Activated naive CD4-positive, alpha-beta T cell treated with Interleukin-2 at 50 U/mL for 16 hours (primary cell): Measurements from ENCODE around the gene DUSP1.
"Not testable (repeated sequence)": the region's sequence is repeated elsewhere in the genome, so short reads cannot be mapped to it uniquely, and the experiment has no call there.

Experiments
- DNase-seq: peaks from one replicate; pipeline ENCODE4 v3.0.0-alpha.2; 2020

DUSP1 gene

GRCh38 chr5:172796306-172796705, 25.3 kb upstream of the DUSP1 start:
- DNase-seq = no peak

GRCh38 chr5:172795318-172795977, 24.5 kb upstream of the DUSP1 start:
- no peak for DNase-seq

- no peak for DNase-seq
These were observed 22.8 kb upstream of the DUSP1 start for GRCh38 chr5:172793577-172794488.

- DNase-seq = no peak
These were observed 21.9 kb upstream of the DUSP1 start for GRCh38 chr5:172792701-172793570.

GRCh38 chr5:172791726-172792445, 20.9 kb upstream of the DUSP1 start:
- no peak for DNase-seq

GRCh38 chr5:172791286-172791685, 20.3 kb upstream of the DUSP1 start:
- no peak for DNase-seq

- DNase-seq = no peak
These were observed 19.5 kb upstream of the DUSP1 start for GRCh38 chr5:172790496-172790889.

- no peak for DNase-seq
These were observed 18.9 kb upstream of the DUSP1 start for GRCh38 chr5:172789687-172790495.

GRCh38 chr5:172788771-172789686, 18.0 kb upstream of the DUSP1 start:
- no peak for DNase-seq

GRCh38 chr5:172787538-172787937, 16.5 kb upstream of the DUSP1 start:
- not testable (repeated sequence) for DNase-seq

- no peak for DNase-seq
These were observed 15.9 kb upstream of the DUSP1 start for GRCh38 chr5:172786736-172787462.

- DNase-seq = no peak
These were observed 14.6 kb upstream of the DUSP1 start for GRCh38 chr5:172785429-172786088.

GRCh38 chr5:172784162-172784561, 13.2 kb upstream of the DUSP1 start:
- DNase-seq = not testable (repeated sequence)

- not testable (repeated sequence) for DNase-seq
These were observed 12.3 kb upstream of the DUSP1 start for GRCh38 chr5:172783319-172783718.

- DNase-seq = no peak
These were observed 11.4 kb upstream of the DUSP1 start for GRCh38 chr5:172782169-172783039.

- no peak for DNase-seq
These were observed 8.8 kb upstream of the DUSP1 start for GRCh38 chr5:172779691-172780341.
